ENCODE measurements around the gene LAMTOR3.

- TF ChIP-seq CTCF (IDR thresholded peaks at IDR 0.05): no peak
- TF ChIP-seq EZH2 (IDR thresholded peaks at IDR 0.05): no peak
Measured at GRCh38 chr4:99927566-99927965, 33.3 kb upstream of the LAMTOR3 start.

Data from neural progenitor cell (in vitro differentiated cells).